Stimulated activated naive CD8-positive, alpha-beta T cell treated with anti-CD3 and anti-CD28 coated beads, Interleukin-15, Interleukin-2, amounts not matched to agents 100 U/mL and 50 U/mL, for 24 hours (primary cell): ENCODE results near the gene ZDHHC14.
"Not testable (repeated sequence)": the region's sequence is repeated elsewhere in the genome, so short reads cannot be mapped to it uniquely, and the experiment has no call there.

Experiments
- ATAC-seq: fragments of 150-1000 bp; cut with Tn5 transposase; one replicate; pipeline ENCODE4 v1.10.0; 2021
- DNase-seq: peaks from one replicate; pipeline ENCODE4 v3.0.0; 2021

ZDHHC14 gene

GRCh38 chr6:157445277-157446009 lies 64.5 kb downstream of the ZDHHC14 start:
- DNase-seq (no peak), ATAC-seq (no peak)

GRCh38 chr6:157447735-157448134 lies 66.7 kb downstream of the ZDHHC14 start:
- no peak for ATAC-seq
- DNase-seq: no peak

- DNase-seq: no peak
- ATAC-seq: no peak
Measured at GRCh38 chr6:157449610-157450009, 68.6 kb downstream of the ZDHHC14 start.

- ATAC-seq: no peak
- no peak for DNase-seq
Measured at GRCh38 chr6:157450931-157451742, 70.1 kb downstream of the ZDHHC14 start.

- DNase-seq (no peak), ATAC-seq (no peak)
Measured at GRCh38 chr6:157452096-157452495, 71.1 kb downstream of the ZDHHC14 start.

GRCh38 chr6:157453131-157453530 lies 72.1 kb downstream of the ZDHHC14 start:
- ATAC-seq (no peak), DNase-seq (no peak)

GRCh38 chr6:157453978-157454377 lies 73.0 kb downstream of the ZDHHC14 start:
- ATAC-seq: no peak
- no peak for DNase-seq

GRCh38 chr6:157454762-157455714 lies 74.0 kb downstream of the ZDHHC14 start:
- no peak for DNase-seq
- ATAC-seq: no peak

GRCh38 chr6:157455731-157456523 lies 74.9 kb downstream of the ZDHHC14 start:
- DNase-seq: no peak
- no peak for ATAC-seq

GRCh38 chr6:157456524-157456829 lies 75.5 kb downstream of the ZDHHC14 start:
- no peak for ATAC-seq

GRCh38 chr6:157457787-157458186 lies 76.8 kb downstream of the ZDHHC14 start:
- no peak for DNase-seq
- no peak for ATAC-seq

More at GRCh38 chr6:157456524-157456829, 75.5 kb downstream of the ZDHHC14 start:
- DNase-seq: no peak

- DNase-seq (peak; percentile 57), ATAC-seq (peak; percentile 60)
Measured at GRCh38 chr6:157459327-157459726, 78.3 kb downstream of the ZDHHC14 start.

- DNase-seq: peak; percentile 21
- peak; percentile 21 for ATAC-seq
Measured at GRCh38 chr6:157460182-157460999, 79.4 kb downstream of the ZDHHC14 start.

GRCh38 chr6:157461000-157461915 lies 80.3 kb downstream of the ZDHHC14 start:
- peak; percentile 80 for ATAC-seq
- peak; percentile 79 for DNase-seq

- ATAC-seq: no peak
Measured at GRCh38 chr6:157462956-157463742, 82.2 kb downstream of the ZDHHC14 start.

GRCh38 chr6:157463743-157464135 lies 82.7 kb downstream of the ZDHHC14 start:
- DNase-seq, ATAC-seq: not testable (repeated sequence)

More at GRCh38 chr6:157462956-157463742, 82.2 kb downstream of the ZDHHC14 start:
- no peak for DNase-seq

- no peak for DNase-seq
- peak; percentile 56 for ATAC-seq
Measured at GRCh38 chr6:157464653-157465535, 83.9 kb downstream of the ZDHHC14 start.

GRCh38 chr6:157466342-157466648 lies 85.3 kb downstream of the ZDHHC14 start:
- no peak for DNase-seq
- no peak for ATAC-seq
